Esophagus muscularis mucosa (tissue), 4 donors: ENCODE results near the gene CXADR. TPM values are rescaled to one million over a fixed set of nuclear protein-coding genes. Genes with fewer than 3 reads are reported as not detected.

Experiments used
- small RNA-seq, 3 donors: library from RNA; depleted of rRNA; stranded (forward); fragments of <200 nt; gene quantifications; one replicate each; pipeline ENCODE3, GENCODE V24; 2016
- total RNA-seq, 4 donors: library from RNA; depleted of rRNA; stranded (reverse); fragments of >200 nt; gene quantifications; one replicate each; pipeline versions ENCODE4 v1.1.0 to v1.2.1, GENCODE V29; 2016

Gene CXADR
- total RNA-seq, 4 donors from 2014 or later, result 0.33 to 1.4 (median 0.82) TPM

Small RNA genes within 50 kb of the gene (small RNA-seq; reads per million reads assigned to genes)
- gene RF00019 (0 reads per million in 3 donors), gene RN7SL163P (0 reads per million in 3 donors), gene RPL39P40 (0 reads per million in 3 donors)

Other genes starting within 250 kb of the CXADR start
- gene BTG3, start 99.9 kb downstream of the CXADR start, total RNA-seq, result 10 to 100 TPM; 17.2 to 44.2 (median 34.1) TPM